ENCODE measurements around the gene MTA1.

DNA sequence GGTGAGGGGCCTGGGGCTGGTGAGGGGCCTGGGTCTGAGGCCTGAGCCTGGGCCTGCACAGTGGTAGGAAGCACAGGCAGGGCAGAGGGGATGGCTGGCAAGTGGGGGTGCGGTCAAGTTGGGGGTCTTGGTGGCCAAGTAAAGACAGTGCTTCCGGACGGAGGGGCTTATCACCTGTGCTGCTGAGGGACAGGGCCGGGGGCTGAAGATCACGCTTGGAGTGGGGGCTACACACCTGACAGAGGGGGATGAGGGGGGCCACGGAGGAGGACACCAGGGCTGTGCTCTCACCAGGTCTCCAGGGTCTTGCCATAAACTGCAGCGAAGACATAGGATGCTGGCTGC, 83.6 kb downstream of the MTA1 start:
- TF ChIP-seq CTCF (IDR thresholded peaks at IDR 0.05; ENCODE audit: insufficient read depth, low read length): no peak
- TF ChIP-seq POLR2AphosphoS5 (IDR thresholded peaks at IDR 0.05; ENCODE audit: low read depth): no peak

Measured in HL-60 (cell line).